ENCODE data around the gene TMUB1. TPM values are rescaled to one million over a fixed set of nuclear protein-coding genes. Genes with fewer than 3 reads are reported as not detected.

Gene TMUB1
- total and polyA plus RNA-seq, 9 of the 15 experiments (the other 6 are each of a cell fraction or from before 2014, with no cell fraction given) = 0.14 to 241 (median 74.1) TPM

- TF ChIP-seq ZBTB40 (IDR thresholded peaks at IDR 0.05) (no peak), ZBTB40 (CRISPR knock-in tag; IDR thresholded peaks at IDR 0.05) (no peak), YBX1 (IDR thresholded peaks at IDR 0.05) (no peak), SMAD4 (CRISPR knock-in tag; conservative IDR thresholded peaks at IDR 0.05) (no peak), CHD7 (IDR thresholded peaks at IDR 0.05; ENCODE audit: low read depth, low read length) (no peak), ZFX (CRISPR knock-in tag; IDR thresholded peaks at IDR 0.05) (no peak), ADNP (tag; IDR thresholded peaks at IDR 0.05) (no peak)
Observed at GRCh38 chr7:151057506-151057988, 25.7 kb downstream of the TMUB1 start, which contains the start of gene CDK5 (continued).

Data from K562 (cell line).